Measurements from ENCODE around the gene SLC29A1. TPM values are rescaled to one million over a fixed set of nuclear protein-coding genes. Genes with fewer than 3 reads are reported as not detected.

SLC29A1 gene
- total and polyA plus RNA-seq, 2 of the 8 experiments (the other 6 are each of a cell fraction or from before 2014, with no cell fraction given) = 187 to 558 TPM

DNA sequence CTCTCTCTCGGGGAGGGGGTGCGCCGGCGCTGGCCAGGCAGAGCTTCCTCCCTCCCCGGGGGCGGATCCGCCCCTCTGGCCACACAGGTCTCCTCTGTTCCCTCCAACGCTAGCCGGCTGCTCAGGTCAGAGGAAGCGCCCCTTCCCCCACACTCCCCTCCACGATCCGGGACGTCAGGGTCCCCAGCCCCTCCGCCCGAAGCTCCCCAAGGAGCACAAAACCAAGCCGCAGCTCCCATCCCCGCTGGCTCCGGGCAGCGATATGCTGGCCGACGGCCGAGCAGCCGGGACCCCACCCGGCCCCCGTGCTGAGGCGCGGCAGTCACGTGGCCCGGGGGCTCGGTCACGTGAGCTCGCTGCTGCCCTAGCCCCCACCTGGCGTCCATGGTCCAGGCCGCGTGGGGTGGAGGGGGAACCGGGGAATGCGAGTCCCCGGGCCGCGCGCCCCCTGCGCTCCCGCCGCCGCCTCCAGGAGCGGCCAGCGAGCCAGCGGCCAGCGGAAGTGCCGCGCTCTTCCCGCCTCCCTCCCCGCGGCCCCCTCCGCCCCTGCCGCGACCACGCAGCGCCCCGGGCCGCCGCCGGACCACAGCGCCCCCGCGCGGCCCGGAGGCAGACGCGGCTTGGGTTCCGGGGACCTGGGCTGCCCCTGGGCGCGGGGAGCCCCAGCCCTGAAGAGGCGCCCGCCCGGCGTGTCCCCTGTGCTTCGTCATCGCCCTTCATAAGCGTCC is 33.8 kb downstream of the SLC29A1 start, which contains the start of gene SLC35B2 (continued):
- TF ChIP-seq YY1 (IDR thresholded peaks at IDR 0.05; ENCODE audit: low read depth, low read length) = peak; percentile 50; the same call in 1 of the 2 replicates
- TF ChIP-seq, protein P1, sequence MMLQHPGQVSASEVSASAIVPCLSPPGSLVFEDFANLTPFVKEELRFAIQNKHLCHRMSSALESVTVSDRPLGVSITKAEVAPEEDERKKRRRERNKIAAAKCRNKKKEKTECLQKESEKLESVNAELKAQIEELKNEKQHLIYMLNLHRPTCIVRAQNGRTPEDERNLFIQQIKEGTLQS (IDR thresholded peaks at IDR 0.05; ENCODE audit: insufficient read depth, low read depth, low read length) = peak; percentile 98
- no peak for TF ChIP-seq BRCA1 (IDR thresholded peaks at IDR 0.05; ENCODE audit: low read depth, low read length)
- TF ChIP-seq RAD21 (IDR thresholded peaks at IDR 0.05 in 1 of 2, conservative IDR thresholded peaks at IDR 0.05 in 1 of 2; ENCODE audit: low read depth in 2 of 2, low read length in 2 of 2) = peak; percentile 6 to 59; a peak in 3 of 4 replicates
- 0 out of 2 replicates have a peak, but pooled peaks have one; percentile 2 for TF ChIP-seq MAFK (IDR thresholded peaks at IDR 0.05; ENCODE audit: low read depth, low read length)
- no peak for TF ChIP-seq RXRA (IDR thresholded peaks at IDR 0.05; ENCODE audit: insufficient read depth, low read depth, low read length)
